GM23338 (cell line): Measurements from ENCODE around the gene SCTR. TPM values are rescaled to one million over a fixed set of nuclear protein-coding genes. Genes with fewer than 3 reads are reported as not detected.

Experiments
- ATAC-seq: fragments of 200-7000 bp; cut with Tn5 transposase; 3 replicates; pipeline ENCODE4 v1.9.1; 2020
- DNase-seq: peaks from one replicate; pipeline ENCODE4 v3.0.0-alpha.2; 2015; ENCODE audit warnings: low spot score
- H2AFZ ChIP-seq: fragments of 200-600 bp; sonication (generic); 2 replicates; pipeline ENCODE4 v1.8.0; 2016; ENCODE audit warnings: antibody characterized with exemption, mild to moderate bottlenecking, moderate library complexity
- H3F3A ChIP-seq: fragments of 200-600 bp; sonication (generic); replicated peaks from 2 replicates; pipeline ENCODE4 v1.8.0; 2017; ENCODE audit warnings: antibody characterized with exemption, mixed run types, low read depth
- H3K27ac ChIP-seq: fragments of 200-600 bp; sonication (generic); 2 replicates; pipeline ENCODE4 v1.6.1; 2016; ENCODE audit warnings: low read depth
- H3K27me3 ChIP-seq: fragments of 200-600 bp; sonication (generic); 2 replicates; pipeline ENCODE4 v1.8.0; 2016; ENCODE audit warnings: mild to moderate bottlenecking, mixed run types, moderate library complexity; ENCODE audit not compliant: insufficient read depth
- H3K36me3 ChIP-seq: fragments of 200-600 bp; sonication (generic); 2 replicates; pipeline ENCODE4 v1.8.0; 2016; ENCODE audit warnings: mild to moderate bottlenecking; ENCODE audit not compliant: insufficient read depth
- H3K4me1 ChIP-seq: fragments of 200-600 bp; sonication (generic); 2 replicates; pipeline ENCODE4 v1.8.0; 2016; ENCODE audit warnings: mild to moderate bottlenecking, moderate library complexity; ENCODE audit not compliant: insufficient read depth
- H3K4me2 ChIP-seq: fragments of 200-600 bp; sonication (generic); 2 replicates; pipeline ENCODE4 v1.7.1; 2017; ENCODE audit warnings: mixed run types
- H3K4me3 ChIP-seq: fragments of 200-600 bp; sonication (generic); 2 replicates; pipeline ENCODE4 v1.6.1; 2016; ENCODE audit warnings: mixed run types
- H3K79me2 ChIP-seq: fragments of 200-600 bp; sonication (generic); replicated peaks from 2 replicates; pipeline ENCODE4 v1.8.0; 2017; ENCODE audit warnings: mild to moderate bottlenecking; ENCODE audit not compliant: insufficient read depth
- H3K9me2 ChIP-seq: fragments of 200-600 bp; sonication (generic); 2 replicates; pipeline ENCODE4 v1.8.0; 2017; ENCODE audit not compliant: insufficient read depth
- H4K20me1 ChIP-seq: fragments of 200-600 bp; sonication (generic); replicated peaks from 2 replicates; pipeline ENCODE4 v1.8.0; 2017; ENCODE audit warnings: mild to moderate bottlenecking; ENCODE audit not compliant: insufficient read depth
- H3K27ac Mint-ChIP-seq: 2 replicates; pipeline ENCODE4 v1.8.0; 2020; ENCODE audit warnings: inconsistent platforms, mild to moderate bottlenecking, moderate library complexity, mixed read lengths
- H3K27me3 Mint-ChIP-seq: 3 replicates; pipeline ENCODE4 v1.8.0; 2022; ENCODE audit warnings: low read depth, mild to moderate bottlenecking, moderate library complexity, mixed read lengths, inconsistent platforms; ENCODE audit not compliant: insufficient read depth, poor library complexity
- H3K36me3 Mint-ChIP-seq: 3 replicates; pipeline ENCODE4 v1.8.0; 2021; ENCODE audit warnings: low read depth, mild to moderate bottlenecking, inconsistent platforms, moderate library complexity, mixed read lengths
- H3K4me1 Mint-ChIP-seq: 3 replicates; pipeline ENCODE4 v1.8.0; 2020; ENCODE audit warnings: mild to moderate bottlenecking, inconsistent platforms, mixed read lengths
- H3K4me3 Mint-ChIP-seq: 3 replicates; pipeline ENCODE4 v1.8.0; 2021; ENCODE audit warnings: moderate library complexity, mild to moderate bottlenecking, inconsistent platforms, mixed read lengths
- H3K9me3 Mint-ChIP-seq: 3 replicates; pipeline ENCODE4 v1.8.0; 2020; ENCODE audit warnings: moderate library complexity, mild to moderate bottlenecking, inconsistent platforms, mixed read lengths
- JUNB ChIP-seq: IDR thresholded peaks from one replicate; pipeline ENCODE4 v1.6.1; 2016; ENCODE audit warnings: antibody characterized with exemption; ENCODE audit not compliant: unreplicated experiment
- NANOG ChIP-seq: IDR thresholded peaks from 2 replicates; pipeline ENCODE4 v1.6.1; 2016; ENCODE audit warnings: antibody characterized with exemption, borderline replicate concordance
- ZNF114 ChIP-seq: fragments of 250-450 bp; sonication (Bioruptor Pico); IDR thresholded peaks from 2 replicates; pipeline ENCODE4 v1.5.0; 2020; ENCODE audit warnings: mild to moderate bottlenecking, moderate library complexity
- polyA plus RNA-seq: library from polyadenylated mRNA; unstranded; fragments of >200 nt; fragmentation: Nextera tagmentation; extraction: Ambion mirVana; gene quantifications from 2 replicates; pipeline ENCODE4 v1.2.1, GENCODE V29; 2016
- total RNA-seq: library from RNA; depleted of rRNA; stranded (reverse); fragments of >200 nt; shearing (Covaris generic); gene quantifications from 2 replicates; pipeline ENCODE4 v1.2.3, GENCODE V29; 2014
- TF ChIP-seq, protein P1 (sequence below), 2 experiments: fragments of 200-600 bp in 1 of 2; sonication (generic) in 1 of 2; conservative IDR thresholded peaks; 2 replicates each; pipeline versions ENCODE4 v1.5.1 to v1.6.1; 2016 to 2017; ENCODE audit warnings: antibody characterized with exemption in 2 of 2, low read depth in 2 of 2, mild to moderate bottlenecking in 2 of 2, moderate library complexity in 1 of 2
- TF ChIP-seq, protein P2 (sequence below): fragments of 250-450 bp; sonication (Bioruptor Pico); IDR thresholded peaks from 2 replicates; pipeline ENCODE4 v1.5.0; 2020; ENCODE audit warnings: mild to moderate bottlenecking, moderate library complexity

SCTR gene
- total and polyA plus RNA-seq, 2 experiments from 2014 or later: not detected

DNA sequence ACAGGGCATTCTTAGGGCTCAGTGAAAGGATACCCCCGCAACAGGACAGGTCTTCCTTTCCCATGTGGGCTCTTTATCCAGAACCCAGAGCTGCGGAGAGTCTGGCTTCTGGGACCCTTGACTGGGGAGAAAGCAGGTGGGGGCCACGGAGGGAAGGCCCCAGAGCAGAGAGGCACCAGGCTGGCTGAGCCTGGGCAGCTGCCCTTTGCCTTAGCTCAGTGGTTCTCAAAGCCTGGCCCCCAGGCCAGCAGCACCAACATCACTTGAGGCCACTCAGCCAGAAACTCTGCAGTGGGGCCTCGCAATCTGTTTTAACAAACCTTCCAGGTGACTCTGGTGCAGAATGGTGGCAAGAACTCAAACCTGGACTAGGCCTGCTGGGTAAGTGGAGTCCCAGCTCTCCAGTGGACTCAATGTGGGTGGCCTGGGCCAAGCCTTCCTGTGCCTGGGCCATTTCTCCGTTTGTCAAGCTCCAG lies 94.2 kb downstream of the SCTR start:
- peaks cover 28% of the 10 kb centered on the region for H3K79me2 ChIP-seq
- TF ChIP-seq NANOG (no peak), ZNF114 (CRISPR knock-in tag) (no peak)
- TF ChIP-seq, protein P1, sequence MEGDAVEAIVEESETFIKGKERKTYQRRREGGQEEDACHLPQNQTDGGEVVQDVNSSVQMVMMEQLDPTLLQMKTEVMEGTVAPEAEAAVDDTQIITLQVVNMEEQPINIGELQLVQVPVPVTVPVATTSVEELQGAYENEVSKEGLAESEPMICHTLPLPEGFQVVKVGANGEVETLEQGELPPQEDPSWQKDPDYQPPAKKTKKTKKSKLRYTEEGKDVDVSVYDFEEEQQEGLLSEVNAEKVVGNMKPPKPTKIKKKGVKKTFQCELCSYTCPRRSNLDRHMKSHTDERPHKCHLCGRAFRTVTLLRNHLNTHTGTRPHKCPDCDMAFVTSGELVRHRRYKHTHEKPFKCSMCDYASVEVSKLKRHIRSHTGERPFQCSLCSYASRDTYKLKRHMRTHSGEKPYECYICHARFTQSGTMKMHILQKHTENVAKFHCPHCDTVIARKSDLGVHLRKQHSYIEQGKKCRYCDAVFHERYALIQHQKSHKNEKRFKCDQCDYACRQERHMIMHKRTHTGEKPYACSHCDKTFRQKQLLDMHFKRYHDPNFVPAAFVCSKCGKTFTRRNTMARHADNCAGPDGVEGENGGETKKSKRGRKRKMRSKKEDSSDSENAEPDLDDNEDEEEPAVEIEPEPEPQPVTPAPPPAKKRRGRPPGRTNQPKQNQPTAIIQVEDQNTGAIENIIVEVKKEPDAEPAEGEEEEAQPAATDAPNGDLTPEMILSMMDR (conservative IDR thresholded peaks at IDR 0.05; ENCODE audit: low read depth in 2 of 2): no peak
- H3K4me3 ChIP-seq: no peak overlapping the region
- no peaks in the 10 kb centered on the region for H4K20me1 ChIP-seq
- 0 out of 2 replicates have a peak overlapping the region, but pooled peaks have one; percentile 87 for H3K4me2 ChIP-seq
- ATAC-seq: no peak
- no peaks in the 10 kb centered on the region for H3K36me3 Mint-ChIP-seq
- no peak overlapping the region for H3K27ac Mint-ChIP-seq
- 0 out of 2 replicates have a peak, but pooled peaks cover 7% of the 10 kb centered on the region for H3F3A ChIP-seq
- H3K4me1 Mint-ChIP-seq: peaks cover 54% of the 10 kb centered on the region
- no peak for DNase-seq
- no peak overlapping the region for H2AFZ ChIP-seq
- no peaks in the 10 kb centered on the region for H3K36me3 ChIP-seq
- no peaks in the 10 kb centered on the region for H3K9me2 ChIP-seq
- H3K27ac ChIP-seq: peak overlapping the region; percentile 55; the same call in 1 of the 2 replicates
- 0 out of 2 replicates have a peak, but pooled peaks cover 9% of the 10 kb centered on the region for H3K27me3 ChIP-seq
- peak overlapping the region; percentile 71; the same call in 1 of the 3 replicates for H3K4me3 Mint-ChIP-seq
- H3K27me3 Mint-ChIP-seq: peaks cover 14% of the 10 kb centered on the region
- H3K9me3 Mint-ChIP-seq: no peaks in the 10 kb centered on the region; the same call in 2 of the 3 replicates
- H3K4me1 ChIP-seq: peaks cover 48% of the 10 kb centered on the region

DNA sequence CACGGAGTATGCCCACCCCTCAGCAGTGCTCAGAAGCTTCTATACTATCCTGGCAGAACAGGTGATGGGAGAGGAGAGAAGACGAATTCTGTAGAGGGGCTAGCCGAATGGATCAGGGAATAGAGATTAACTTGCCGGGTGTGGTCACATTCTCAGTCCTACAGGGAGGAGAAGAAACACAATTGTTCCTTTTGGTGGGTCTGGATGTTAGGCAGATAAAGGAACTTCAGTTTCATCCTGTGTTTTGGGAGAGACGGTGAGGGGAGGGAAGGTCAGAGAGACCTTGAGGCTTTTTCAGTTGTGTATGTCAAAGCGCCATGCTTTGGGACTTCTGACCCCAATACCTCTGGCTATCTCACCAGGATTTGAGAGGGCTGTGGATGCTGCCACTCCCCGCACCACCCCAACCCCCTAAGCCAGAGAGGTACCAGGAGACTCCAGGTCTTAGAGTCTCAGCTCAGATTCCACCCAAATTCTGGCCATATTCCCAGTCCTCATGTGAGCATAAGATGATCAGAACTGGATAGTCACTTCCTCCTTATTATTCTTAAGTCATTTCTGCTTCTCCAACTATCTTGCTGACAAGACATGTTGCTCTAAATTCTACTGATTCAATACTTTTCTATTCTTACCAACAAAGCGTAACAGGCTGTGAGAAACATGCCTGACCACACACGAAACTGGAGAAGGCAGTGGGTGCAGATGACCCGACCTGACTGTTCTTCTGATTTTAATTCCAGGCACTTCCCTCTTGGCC lies 94.9 kb downstream of the SCTR start:
- H3K27ac ChIP-seq: no peak overlapping the region

More for the DNA sequence above, 94.9 kb downstream of the SCTR start:
- Histone ChIP-seq H2AFZ (no peak overlapping the region), H4K20me1 (no peaks in the 10 kb centered on the region), H3K27me3 (0 out of 2 replicates have a peak, but pooled peaks cover 9% of the 10 kb centered on the region), H3K36me3 (no peaks in the 10 kb centered on the region), H3K79me2 (peaks cover 21% of the 10 kb centered on the region), H3K9me2 (no peaks in the 10 kb centered on the region), H3K4me3 (no peak overlapping the region), H3K4me1 (peaks cover 43% of the 10 kb centered on the region), H3F3A (0 out of 2 replicates have a peak, but pooled peaks cover 7% of the 10 kb centered on the region), H3K4me2 (no peak overlapping the region)
- Mint-ChIP-seq H3K4me3 (no peak overlapping the region), H3K27ac (no peak overlapping the region; the same call in 1 of the 2 replicates), H3K27me3 (peaks cover 14% of the 10 kb centered on the region), H3K4me1 (peaks cover 49% of the 10 kb centered on the region), H3K9me3 (no peaks in the 10 kb centered on the region; the same call in 2 of the 3 replicates), H3K36me3 (no peaks in the 10 kb centered on the region)
- DNase-seq (no peak), ATAC-seq (no peak)
- TF ChIP-seq JUNB: no peak
- TF ChIP-seq NANOG: no peak
- TF ChIP-seq, protein P2, sequence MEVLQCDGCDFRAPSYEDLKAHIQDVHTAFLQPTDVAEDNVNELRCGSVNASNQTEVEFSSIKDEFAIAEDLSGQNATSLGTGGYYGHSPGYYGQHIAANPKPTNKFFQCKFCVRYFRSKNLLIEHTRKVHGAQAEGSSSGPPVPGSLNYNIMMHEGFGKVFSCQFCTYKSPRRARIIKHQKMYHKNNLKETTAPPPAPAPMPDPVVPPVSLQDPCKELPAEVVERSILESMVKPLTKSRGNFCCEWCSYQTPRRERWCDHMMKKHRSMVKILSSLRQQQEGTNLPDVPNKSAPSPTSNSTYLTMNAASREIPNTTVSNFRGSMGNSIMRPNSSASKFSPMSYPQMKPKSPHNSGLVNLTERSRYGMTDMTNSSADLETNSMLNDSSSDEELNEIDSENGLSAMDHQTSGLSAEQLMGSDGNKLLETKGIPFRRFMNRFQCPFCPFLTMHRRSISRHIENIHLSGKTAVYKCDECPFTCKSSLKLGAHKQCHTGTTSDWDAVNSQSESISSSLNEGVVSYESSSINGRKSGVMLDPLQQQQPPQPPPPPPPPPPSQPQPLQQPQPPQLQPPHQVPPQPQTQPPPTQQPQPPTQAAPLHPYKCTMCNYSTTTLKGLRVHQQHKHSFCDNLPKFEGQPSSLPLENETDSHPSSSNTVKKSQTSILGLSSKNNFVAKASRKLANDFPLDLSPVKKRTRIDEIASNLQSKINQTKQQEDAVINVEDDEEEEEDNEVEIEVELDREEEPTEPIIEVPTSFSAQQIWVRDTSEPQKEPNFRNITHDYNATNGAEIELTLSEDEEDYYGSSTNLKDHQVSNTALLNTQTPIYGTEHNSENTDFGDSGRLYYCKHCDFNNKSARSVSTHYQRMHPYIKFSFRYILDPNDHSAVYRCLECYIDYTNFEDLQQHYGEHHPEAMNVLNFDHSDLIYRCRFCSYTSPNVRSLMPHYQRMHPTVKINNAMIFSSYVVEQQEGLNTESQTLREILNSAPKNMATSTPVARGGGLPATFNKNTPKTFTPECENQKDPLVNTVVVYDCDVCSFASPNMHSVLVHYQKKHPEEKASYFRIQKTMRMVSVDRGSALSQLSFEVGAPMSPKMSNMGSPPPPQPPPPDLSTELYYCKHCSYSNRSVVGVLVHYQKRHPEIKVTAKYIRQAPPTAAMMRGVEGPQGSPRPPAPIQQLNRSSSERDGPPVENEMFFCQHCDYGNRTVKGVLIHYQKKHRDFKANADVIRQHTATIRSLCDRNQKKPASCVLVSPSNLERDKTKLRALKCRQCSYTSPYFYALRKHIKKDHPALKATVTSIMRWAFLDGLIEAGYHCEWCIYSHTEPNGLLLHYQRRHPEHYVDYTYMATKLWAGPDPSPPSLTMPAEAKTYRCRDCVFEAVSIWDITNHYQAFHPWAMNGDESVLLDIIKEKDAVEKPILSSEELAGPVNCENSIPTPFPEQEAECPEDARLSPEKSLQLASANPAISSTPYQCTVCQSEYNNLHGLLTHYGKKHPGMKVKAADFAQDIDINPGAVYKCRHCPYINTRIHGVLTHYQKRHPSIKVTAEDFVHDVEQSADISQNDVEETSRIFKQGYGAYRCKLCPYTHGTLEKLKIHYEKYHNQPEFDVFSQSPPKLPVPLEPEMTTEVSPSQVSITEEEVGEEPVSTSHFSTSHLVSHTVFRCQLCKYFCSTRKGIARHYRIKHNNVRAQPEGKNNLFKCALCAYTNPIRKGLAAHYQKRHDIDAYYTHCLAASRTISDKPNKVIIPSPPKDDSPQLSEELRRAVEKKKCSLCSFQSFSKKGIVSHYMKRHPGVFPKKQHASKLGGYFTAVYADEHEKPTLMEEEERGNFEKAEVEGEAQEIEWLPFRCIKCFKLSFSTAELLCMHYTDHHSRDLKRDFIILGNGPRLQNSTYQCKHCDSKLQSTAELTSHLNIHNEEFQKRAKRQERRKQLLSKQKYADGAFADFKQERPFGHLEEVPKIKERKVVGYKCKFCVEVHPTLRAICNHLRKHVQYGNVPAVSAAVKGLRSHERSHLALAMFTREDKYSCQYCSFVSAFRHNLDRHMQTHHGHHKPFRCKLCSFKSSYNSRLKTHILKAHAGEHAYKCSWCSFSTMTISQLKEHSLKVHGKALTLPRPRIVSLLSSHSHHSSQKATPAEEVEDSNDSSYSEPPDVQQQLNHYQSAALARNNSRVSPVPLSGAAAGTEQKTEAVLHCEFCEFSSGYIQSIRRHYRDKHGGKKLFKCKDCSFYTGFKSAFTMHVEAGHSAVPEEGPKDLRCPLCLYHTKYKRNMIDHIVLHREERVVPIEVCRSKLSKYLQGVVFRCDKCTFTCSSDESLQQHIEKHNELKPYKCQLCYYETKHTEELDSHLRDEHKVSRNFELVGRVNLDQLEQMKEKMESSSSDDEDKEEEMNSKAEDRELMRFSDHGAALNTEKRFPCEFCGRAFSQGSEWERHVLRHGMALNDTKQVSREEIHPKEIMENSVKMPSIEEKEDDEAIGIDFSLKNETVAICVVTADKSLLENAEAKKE (CRISPR knock-in tag): no peak
